HG03159 (cell line): ENCODE results near the gene CTIF.

Experiments used
- ATAC-seq: cut with Tn5 transposase; IDR thresholded peaks from one replicate; pipeline ENCODE4 v1.9.1; 2021; ENCODE audit warnings: mild to moderate bottlenecking, moderate library complexity; ENCODE audit not compliant: unreplicated experiment

CTIF gene

GRCh38 chr18:48872234-48873145 lies 333.7 kb downstream of the CTIF start:
- no peak for ATAC-seq

- no peak for ATAC-seq
Observed at GRCh38 chr18:48874233-48874632, 335.4 kb downstream of the CTIF start.

GRCh38 chr18:48874701-48875162 lies 335.9 kb downstream of the CTIF start:
- no peak for ATAC-seq

GRCh38 chr18:48875314-48875941 lies 336.6 kb downstream of the CTIF start:
- ATAC-seq = no peak

- ATAC-seq = no peak
Observed at GRCh38 chr18:48875942-48876511, 337.2 kb downstream of the CTIF start.

- ATAC-seq = no peak
Observed at GRCh38 chr18:48876590-48876989, 337.8 kb downstream of the CTIF start.

- no peak for ATAC-seq
Observed at GRCh38 chr18:48877941-48878340, 339.1 kb downstream of the CTIF start.

- ATAC-seq = no peak
Observed at GRCh38 chr18:48878471-48878870, 339.6 kb downstream of the CTIF start.

- ATAC-seq = no peak
Observed at GRCh38 chr18:48879008-48879431, 340.2 kb downstream of the CTIF start.

GRCh38 chr18:48880931-48881330 lies 342.1 kb downstream of the CTIF start:
- ATAC-seq = no peak

GRCh38 chr18:48882379-48882778 lies 343.5 kb downstream of the CTIF start:
- no peak for ATAC-seq

GRCh38 chr18:48884306-48884705 lies 345.5 kb downstream of the CTIF start:
- no peak for ATAC-seq

- ATAC-seq = no peak
Observed at GRCh38 chr18:48884771-48885170, 345.9 kb downstream of the CTIF start.

GRCh38 chr18:48885266-48885923 lies 346.6 kb downstream of the CTIF start:
- ATAC-seq = no peak

- no peak for ATAC-seq
Observed at GRCh38 chr18:48885924-48886400, 347.1 kb downstream of the CTIF start.

- ATAC-seq = no peak
Observed at GRCh38 chr18:48886520-48887293, 347.9 kb downstream of the CTIF start.

GRCh38 chr18:48887294-48887904 lies 348.6 kb downstream of the CTIF start:
- no peak for ATAC-seq

- ATAC-seq = no peak
Observed at GRCh38 chr18:48887905-48888772, 349.3 kb downstream of the CTIF start.

- ATAC-seq = no peak
Observed at GRCh38 chr18:48888773-48889080, 349.9 kb downstream of the CTIF start.
